ENCODE data around the gene USP26. TPM values are rescaled to one million over a fixed set of nuclear protein-coding genes. Genes with fewer than 3 reads are reported as not detected.

Gene USP26
- total RNA-seq, 2 donors from 2014 or later = not detected

DNA sequence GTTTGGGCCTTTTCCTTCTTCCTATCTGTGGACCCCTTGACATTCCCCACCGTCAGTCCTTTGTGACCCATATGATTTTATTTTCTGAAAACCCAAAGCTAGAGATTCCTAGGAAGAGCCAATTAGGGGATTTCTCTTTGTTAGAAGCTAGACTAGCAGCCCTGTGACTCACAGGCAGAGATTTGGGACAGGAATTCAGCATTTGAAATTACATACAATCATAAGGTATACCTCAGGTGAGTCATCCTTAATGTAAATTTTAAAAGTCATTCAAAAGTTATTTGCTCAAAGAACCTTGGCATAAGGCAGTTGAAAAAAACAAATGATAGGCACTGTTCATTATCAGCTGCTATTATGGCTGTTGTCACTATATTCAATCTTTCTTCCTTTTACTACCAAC is 40.6 kb downstream of the USP26 start:
- Mint-ChIP-seq H3K27ac (peak overlapping the region; percentile 20), H3K4me3 (no peak overlapping the region), H3K9me3 (peaks cover 13% of the 10 kb centered on the region), H3K4me1 (peaks cover 21% of the 10 kb centered on the region), H3K36me3 (ENCODE audit: low read depth) (peaks cover 3% of the 10 kb centered on the region), H3K27me3 (ENCODE audit: insufficient read depth) (no peaks in the 10 kb centered on the region)
- DNase-seq = no peak
- Histone ChIP-seq H3K4me3 (ENCODE audit: low read length) (no peak overlapping the region), H3K9me3 (ENCODE audit: control insufficient read depth, low read length) (peaks cover 8% of the 10 kb centered on the region), H3K27me3 (ENCODE audit: control insufficient read depth, insufficient read depth, low read length, poor library complexity, severe bottlenecking) (no peaks in the 10 kb centered on the region), H3K27ac (ENCODE audit: low read depth, low read length) (no peak overlapping the region), H3K9ac (ENCODE audit: extremely low read depth, low read length, poor library complexity, severe bottlenecking) (no peak overlapping the region), H3K36me3 (ENCODE audit: control insufficient read depth, insufficient read depth, low read length) (no peaks in the 10 kb centered on the region), H3K4me1 (ENCODE audit: control insufficient read depth, insufficient read depth, low read length) (no peaks in the 10 kb centered on the region)
- 90% methylated on average over 1 of the region's 1 CpG; no CpG with 5 or more reads in 1 of the 2 experiments for WGBS, 2 experiments (ENCODE audit: insufficient coverage in 1 of 2, insufficient read length in 1 of 2)
- no peak for TF ChIP-seq CTCF (conservative IDR thresholded peaks at IDR 0.05)

GRCh38 chrX:133054761-133055405 is 42.0 kb downstream of the USP26 start:
- no peaks in the 10 kb centered on the region for H3K27me3 Mint-ChIP-seq (ENCODE audit: insufficient read depth)
- H3K9me3 Mint-ChIP-seq = peaks cover 13% of the 10 kb centered on the region
- no peak overlapping the region for H3K27ac ChIP-seq (ENCODE audit: low read depth, low read length)
- H3K36me3 Mint-ChIP-seq (ENCODE audit: low read depth) = peaks cover 3% of the 10 kb centered on the region
- H3K36me3 ChIP-seq (ENCODE audit: control insufficient read depth, insufficient read depth, low read length) = no peaks in the 10 kb centered on the region
- no peak overlapping the region for H3K27ac Mint-ChIP-seq
- H3K4me1 Mint-ChIP-seq = peaks cover 21% of the 10 kb centered on the region
- H3K4me3 ChIP-seq (ENCODE audit: low read length) = no peak overlapping the region
- H3K9ac ChIP-seq (ENCODE audit: extremely low read depth, low read length, poor library complexity, severe bottlenecking) = no peak overlapping the region
- no peak overlapping the region for H3K4me3 Mint-ChIP-seq
- no peak for TF ChIP-seq CTCF (conservative IDR thresholded peaks at IDR 0.05)
- H3K4me1 ChIP-seq (ENCODE audit: control insufficient read depth, insufficient read depth, low read length) = no peaks in the 10 kb centered on the region
- H3K9me3 ChIP-seq (ENCODE audit: control insufficient read depth, low read length) = peaks cover 8% of the 10 kb centered on the region
- DNase-seq = no peak
- H3K27me3 ChIP-seq (ENCODE audit: control insufficient read depth, insufficient read depth, low read length, poor library complexity, severe bottlenecking) = no peaks in the 10 kb centered on the region

- no peak overlapping the region for H3K9ac ChIP-seq (ENCODE audit: extremely low read depth, low read length, poor library complexity, severe bottlenecking)
- Mint-ChIP-seq H3K36me3 (ENCODE audit: low read depth) (peaks cover 3% of the 10 kb centered on the region), H3K27ac (peak overlapping the region; percentile 8), H3K27me3 (ENCODE audit: insufficient read depth) (no peaks in the 10 kb centered on the region), H3K9me3 (peaks cover 12% of the 10 kb centered on the region), H3K4me3 (no peak overlapping the region), H3K4me1 (peaks cover 20% of the 10 kb centered on the region)
- 54 to 80% methylated on average over 1 to 3 of the region's 3 CpGs for WGBS, 2 experiments (ENCODE audit: insufficient coverage in 1 of 2, insufficient read length in 1 of 2)
- H3K27me3 ChIP-seq (ENCODE audit: control insufficient read depth, insufficient read depth, low read length, poor library complexity, severe bottlenecking) = no peaks in the 10 kb centered on the region
- H3K4me1 ChIP-seq (ENCODE audit: control insufficient read depth, insufficient read depth, low read length) = no peaks in the 10 kb centered on the region
- no peaks in the 10 kb centered on the region for H3K36me3 ChIP-seq (ENCODE audit: control insufficient read depth, insufficient read depth, low read length)
- no peak for TF ChIP-seq CTCF (conservative IDR thresholded peaks at IDR 0.05)
- DNase-seq = no peak
- peak overlapping the region; percentile 66 for H3K27ac ChIP-seq (ENCODE audit: low read depth, low read length)
- peaks cover 8% of the 10 kb centered on the region for H3K9me3 ChIP-seq (ENCODE audit: control insufficient read depth, low read length)
- no peak overlapping the region for H3K4me3 ChIP-seq (ENCODE audit: low read length)
Observed at GRCh38 chrX:133053861-133054598, 42.9 kb downstream of the USP26 start.
